Right renal pelvis (tissue), 4 donors: ENCODE measurements around the gene CA9. TPM values are rescaled to one million over a fixed set of nuclear protein-coding genes. Genes with fewer than 3 reads are reported as not detected.

Experiments used
- DNase-seq, 4 donors: peaks; one replicate each; pipeline ENCODE4 v3.0.0-alpha.2; 2013; ENCODE audit warnings: low read depth in 4 of 4, low spot score in 3 of 4, missing footprints in 1 of 4
- polyA plus RNA-seq, 4 donors: library from polyadenylated mRNA; unstranded; fragments of 120-200 nt; gene quantifications; one replicate each; pipeline ENCODE4 v1.2.1, GENCODE V29; 2013; ENCODE audit not compliant: insufficient read length in 4 of 4

CA9 gene
- polyA plus RNA-seq, 4 donors: 0.20 to 0.61 (median 0.60) TPM; not detected in 1

DNA sequence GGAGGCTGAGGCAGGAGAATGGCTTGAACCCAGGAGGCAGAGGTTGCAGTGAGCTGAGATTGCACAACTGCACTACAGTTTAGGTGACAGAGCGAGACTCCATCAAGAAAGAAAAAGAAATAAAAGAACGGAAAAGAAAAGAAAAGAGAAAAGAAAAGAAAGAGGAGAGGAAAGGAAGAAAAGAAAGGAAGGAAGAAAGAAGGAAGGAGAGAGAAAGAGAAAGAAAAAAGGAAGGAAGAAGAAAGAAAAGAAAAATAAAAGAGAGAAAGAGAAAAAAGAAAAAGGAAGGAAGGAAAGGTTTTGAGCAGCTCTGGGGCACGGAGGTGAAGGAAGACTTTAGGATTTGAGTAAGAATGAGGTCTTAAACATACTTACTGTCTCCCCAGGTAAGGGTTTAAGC, 39.9 kb downstream of the CA9 start:
- no peak for DNase-seq

DNA sequence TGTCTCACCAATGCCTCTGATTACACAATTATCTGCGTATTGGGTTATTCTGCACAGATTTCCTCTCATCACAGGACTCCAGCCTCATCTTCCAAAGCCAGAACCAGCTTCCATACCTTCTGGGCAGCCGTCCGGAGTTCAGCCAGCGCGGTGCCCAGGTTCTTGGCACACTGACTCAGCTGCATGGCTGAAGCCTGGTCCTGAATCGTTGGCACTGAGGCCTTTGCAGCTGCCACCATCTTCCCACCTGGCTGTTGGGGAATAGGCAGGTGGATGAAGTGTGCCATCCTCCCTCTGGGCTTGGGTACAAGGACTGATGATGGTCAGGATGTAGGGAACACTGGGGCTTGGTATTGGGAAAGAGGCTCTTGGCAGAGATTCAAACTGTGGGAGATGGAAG, 40.4 kb downstream of the CA9 start:
- no peak for DNase-seq

- no peak for DNase-seq
Measured at GRCh38 chr9:35714579-35715252, 41.0 kb downstream of the CA9 start.

DNA sequence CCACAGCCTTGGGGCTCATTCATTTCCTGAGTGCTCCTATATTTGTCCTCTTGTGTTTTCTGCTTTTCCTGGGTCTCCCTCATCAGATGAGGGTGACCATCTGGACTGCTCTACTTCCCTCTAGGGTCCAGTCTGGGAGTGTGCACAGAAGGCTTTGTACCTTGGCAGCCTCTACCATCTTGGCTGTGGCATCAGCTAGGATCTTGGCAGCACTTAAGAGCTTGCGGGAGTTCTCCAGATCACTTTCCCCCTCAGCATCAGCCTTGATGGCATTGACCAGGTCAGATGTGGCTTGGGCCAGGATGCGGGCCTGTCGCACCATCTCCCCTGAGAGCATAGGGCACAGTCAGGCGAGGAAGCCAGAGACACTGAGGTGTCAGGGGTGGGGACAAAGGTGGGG, 42.5 kb downstream of the CA9 start:
- no peak for DNase-seq

DNA sequence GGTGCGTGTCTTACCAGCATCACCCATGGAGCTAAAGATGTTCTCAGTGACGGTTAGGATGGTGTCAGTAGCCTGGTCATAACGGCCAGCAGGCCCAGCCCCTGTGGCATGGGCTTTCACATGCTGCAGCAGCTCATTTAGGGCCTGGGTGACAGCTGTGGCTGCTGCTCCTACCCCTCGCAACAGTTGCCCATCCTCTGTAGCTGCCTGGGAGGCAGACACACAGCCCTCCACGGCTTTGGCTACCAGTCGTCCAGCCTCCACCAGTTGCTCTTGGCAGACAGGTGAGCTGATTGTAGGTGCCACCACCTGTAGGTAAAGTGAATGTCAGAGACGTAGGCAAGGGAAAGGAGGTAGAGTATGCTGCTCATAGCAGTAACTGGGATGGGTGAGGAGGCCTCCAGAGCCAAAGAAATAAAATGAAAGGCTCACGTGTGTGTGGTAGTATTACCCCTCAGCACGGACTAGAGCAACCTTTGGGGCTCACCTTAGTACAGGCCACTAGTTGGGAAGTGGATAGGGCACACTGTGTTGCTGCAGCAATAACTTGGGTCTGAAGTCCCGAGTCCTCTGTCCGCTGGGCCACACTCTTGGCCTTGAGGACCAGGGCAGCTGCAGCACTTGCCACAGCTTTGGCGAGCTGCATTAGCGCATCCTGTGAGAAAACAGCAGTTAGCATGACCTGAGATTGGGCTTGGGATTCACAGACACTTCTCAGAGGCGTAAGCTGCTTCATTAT, 43.6 kb downstream of the CA9 start:
- no peak for DNase-seq

DNA sequence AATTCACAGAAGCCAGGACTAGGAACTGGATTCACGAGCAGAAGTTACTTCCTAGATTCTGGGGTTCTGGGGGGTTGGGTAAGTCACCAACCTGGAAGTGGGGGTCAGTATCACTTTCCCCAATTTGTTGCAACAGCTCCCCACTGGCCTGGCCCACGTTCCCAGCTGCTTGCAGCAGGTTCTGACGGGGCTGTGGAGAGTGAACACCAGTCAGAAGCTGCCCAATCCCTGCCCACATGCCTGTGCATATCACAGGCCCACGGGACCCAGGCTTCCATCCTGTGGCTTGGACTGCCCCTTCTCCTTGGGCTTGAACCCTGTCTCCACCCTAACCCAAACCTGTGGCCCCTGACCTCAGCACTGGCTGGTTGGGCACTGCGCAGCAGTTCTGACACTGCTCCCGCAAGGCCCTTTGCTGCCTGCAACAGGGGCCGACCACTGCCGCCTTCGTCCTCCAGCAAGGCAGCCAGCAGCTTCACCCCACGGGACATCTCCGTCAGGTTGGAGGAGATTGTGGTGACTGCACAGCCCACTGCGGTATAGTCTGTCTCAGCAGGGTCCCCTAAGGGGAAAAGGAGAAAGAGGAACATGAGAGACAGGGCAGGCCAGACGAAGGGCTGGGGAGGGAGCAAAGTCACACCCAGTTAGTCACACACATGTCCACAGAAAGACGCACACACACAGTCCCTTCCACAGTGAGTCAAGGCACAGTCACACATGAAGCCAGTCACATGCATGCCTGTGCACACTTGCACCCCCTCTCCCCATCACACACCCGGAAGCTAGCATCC, 45.2 kb downstream of the CA9 start:
- DNase-seq: no peak

DNA sequence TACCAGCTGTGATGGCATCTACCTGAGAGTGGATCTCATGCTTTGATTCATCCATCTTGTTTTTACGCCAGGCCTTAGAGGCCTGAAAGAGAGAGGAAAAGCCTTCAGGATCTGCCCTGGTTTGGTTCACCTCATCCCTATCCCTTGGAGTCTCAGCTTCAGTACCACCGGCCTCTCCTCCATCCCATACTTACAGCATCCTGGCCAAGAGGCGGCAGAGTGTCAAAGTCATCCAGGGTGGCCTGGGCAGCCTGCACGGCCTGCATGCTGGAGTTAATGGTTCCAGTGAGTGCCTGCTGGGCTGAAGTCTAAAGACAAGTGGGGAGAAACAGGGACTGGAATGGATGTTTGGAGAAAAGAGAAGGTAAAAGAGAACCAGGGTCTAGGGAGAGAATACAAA, 45.8 kb downstream of the CA9 start:
- DNase-seq: no peak

DNA sequence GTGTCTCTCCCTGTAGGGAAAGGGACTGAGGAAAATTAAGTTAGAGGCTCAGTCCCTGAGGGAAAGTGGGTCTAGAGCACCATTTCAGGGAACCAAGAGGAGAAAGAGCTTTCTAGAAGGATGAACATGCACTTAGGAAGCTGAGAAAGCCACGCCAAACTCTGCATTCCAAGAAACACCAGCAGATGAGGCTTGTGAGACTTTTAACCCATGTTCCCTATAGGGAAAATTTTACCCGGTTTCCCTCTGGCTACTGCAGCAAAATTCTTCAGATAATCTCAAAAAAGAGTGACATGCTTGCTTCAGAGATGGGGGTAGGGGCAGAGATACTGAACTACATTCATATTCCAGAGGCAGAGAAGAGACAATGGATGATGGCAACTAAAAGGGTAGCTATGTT, 49.7 kb downstream of the CA9 start:
- DNase-seq: no peak

GRCh38 chr9:35723908-35724307, 50.2 kb downstream of the CA9 start:
- no peak for DNase-seq

- no peak for DNase-seq
Measured at GRCh38 chr9:35725362-35725761, 51.6 kb downstream of the CA9 start.

- no peak for DNase-seq
Measured at GRCh38 chr9:35726931-35727330, 53.2 kb downstream of the CA9 start.

DNA sequence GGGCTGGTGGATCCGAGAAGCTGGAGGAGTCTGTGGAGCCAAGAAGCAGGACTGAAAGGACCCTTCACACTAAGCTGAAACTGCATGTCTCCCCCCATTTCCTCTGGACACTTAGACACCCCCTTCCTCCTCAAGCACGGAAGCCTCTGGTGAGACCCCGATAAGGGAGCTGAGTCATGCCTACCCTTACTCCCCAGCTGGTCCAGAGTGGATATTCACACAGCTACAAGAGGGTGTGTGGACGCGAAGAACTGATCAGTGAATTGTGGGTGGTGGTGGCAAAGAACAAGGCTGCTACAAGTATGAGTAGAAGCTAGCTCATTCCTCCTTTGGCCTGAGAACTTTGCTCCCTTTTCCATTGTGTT, 53.9 kb downstream of the CA9 start:
- DNase-seq: no peak

DNA sequence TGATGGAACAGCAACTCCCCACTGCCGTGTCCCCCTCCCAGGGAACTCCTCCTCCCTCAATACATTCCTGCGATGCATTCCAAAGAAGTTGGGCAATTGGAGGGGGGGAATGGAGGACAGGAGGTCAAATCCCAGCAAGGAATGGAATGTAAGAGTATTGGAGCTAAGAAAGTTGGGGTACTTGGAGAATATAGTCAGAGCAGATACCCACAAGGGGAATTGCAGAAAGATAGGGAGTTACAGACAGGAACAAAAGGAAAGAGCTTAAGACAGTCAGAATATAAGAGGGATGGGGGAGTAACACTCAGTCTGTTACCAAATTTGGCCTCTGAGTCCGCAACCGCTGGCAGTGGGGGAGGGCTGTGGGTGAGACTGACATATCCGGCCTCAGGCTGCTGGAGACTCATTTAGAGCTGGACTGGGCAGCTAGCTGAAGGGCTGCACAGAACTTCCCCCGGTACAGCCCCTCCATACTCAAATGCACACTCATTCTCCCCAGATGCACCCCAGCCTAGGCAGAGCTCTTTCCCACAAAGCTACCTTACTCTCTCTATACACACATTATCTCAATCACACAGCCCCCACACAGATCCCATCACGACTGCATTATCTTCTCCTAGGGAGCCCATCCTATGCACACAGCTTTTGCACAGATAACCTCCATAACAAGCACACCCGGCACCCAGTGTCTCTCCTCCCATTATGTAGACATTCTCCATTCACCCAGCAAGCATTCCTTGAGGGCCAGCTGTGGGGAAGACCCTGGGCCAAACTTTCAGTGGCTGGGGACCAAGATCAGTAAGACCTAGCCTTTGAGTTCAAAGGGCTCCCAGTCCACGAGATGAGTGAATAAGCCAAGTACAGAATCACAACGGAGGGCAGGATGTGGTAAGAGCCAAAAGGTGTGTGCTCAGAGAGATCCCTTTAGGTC, 54.6 kb downstream of the CA9 start:
- peak in 2 of 4 donors; percentile 46 to 73 for DNase-seq

DNA sequence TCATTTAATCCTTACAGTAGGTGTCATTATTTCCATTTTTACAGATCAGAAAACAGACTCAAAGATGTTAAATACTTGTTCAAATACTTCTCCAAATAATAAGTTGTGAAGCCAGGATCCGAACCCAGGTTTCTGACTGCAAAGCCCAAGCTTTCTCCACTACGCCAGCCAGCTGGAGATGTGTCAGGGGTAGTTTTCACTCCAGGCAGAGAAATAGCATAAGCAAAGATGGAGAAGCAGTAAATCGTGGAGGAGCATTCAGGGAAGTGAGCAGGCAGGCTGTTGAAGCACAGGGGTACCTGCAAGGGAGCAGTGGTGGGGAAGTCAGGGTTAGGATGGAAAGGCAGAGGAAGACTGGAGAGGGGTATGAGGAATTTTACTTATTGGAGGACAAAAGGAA, 55.4 kb downstream of the CA9 start:
- no peak for DNase-seq

- DNase-seq: no peak
Measured at GRCh38 chr9:35729700-35730485, 56.2 kb downstream of the CA9 start.

GRCh38 chr9:35730486-35730854, 56.7 kb downstream of the CA9 start:
- DNase-seq: no peak
